ENCODE measurements around the gene FAM222B. TPM values are rescaled to one million over a fixed set of nuclear protein-coding genes. Genes with fewer than 3 reads are reported as not detected.
A peak's percentile ranks its signal among the peaks of the same experiment; 100 is the strongest.
"Not testable (repeated sequence)": the region's sequence is repeated elsewhere in the genome, so short reads cannot be mapped to it uniquely, and the experiment has no call there.

The FAM222B gene
- total RNA-seq, 1 donor from 2014 or later, result 3.2 TPM

- TF ChIP-seq, protein P1, sequence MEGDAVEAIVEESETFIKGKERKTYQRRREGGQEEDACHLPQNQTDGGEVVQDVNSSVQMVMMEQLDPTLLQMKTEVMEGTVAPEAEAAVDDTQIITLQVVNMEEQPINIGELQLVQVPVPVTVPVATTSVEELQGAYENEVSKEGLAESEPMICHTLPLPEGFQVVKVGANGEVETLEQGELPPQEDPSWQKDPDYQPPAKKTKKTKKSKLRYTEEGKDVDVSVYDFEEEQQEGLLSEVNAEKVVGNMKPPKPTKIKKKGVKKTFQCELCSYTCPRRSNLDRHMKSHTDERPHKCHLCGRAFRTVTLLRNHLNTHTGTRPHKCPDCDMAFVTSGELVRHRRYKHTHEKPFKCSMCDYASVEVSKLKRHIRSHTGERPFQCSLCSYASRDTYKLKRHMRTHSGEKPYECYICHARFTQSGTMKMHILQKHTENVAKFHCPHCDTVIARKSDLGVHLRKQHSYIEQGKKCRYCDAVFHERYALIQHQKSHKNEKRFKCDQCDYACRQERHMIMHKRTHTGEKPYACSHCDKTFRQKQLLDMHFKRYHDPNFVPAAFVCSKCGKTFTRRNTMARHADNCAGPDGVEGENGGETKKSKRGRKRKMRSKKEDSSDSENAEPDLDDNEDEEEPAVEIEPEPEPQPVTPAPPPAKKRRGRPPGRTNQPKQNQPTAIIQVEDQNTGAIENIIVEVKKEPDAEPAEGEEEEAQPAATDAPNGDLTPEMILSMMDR (IDR thresholded peaks at IDR 0.05; ENCODE audit: insufficient read depth, low read length, severe bottlenecking), result no peak
- H3K36me3 ChIP-seq (ENCODE audit: control insufficient read depth, insufficient read depth, low read length), result peaks cover 23% of the 10 kb centered on the region
- DNase-seq (ENCODE audit: low read depth) (no peak), FAIRE-seq (no peak)
- H3K4me3 ChIP-seq (ENCODE audit: low read depth, low read length), result peak overlapping the region; percentile 72
- H3K27me3 ChIP-seq (ENCODE audit: control insufficient read depth, insufficient read depth, low read length), result no peaks in the 10 kb centered on the region
Measured at GRCh38 chr17:28724500-28725165, 118.0 kb downstream of the FAM222B start.

DNA sequence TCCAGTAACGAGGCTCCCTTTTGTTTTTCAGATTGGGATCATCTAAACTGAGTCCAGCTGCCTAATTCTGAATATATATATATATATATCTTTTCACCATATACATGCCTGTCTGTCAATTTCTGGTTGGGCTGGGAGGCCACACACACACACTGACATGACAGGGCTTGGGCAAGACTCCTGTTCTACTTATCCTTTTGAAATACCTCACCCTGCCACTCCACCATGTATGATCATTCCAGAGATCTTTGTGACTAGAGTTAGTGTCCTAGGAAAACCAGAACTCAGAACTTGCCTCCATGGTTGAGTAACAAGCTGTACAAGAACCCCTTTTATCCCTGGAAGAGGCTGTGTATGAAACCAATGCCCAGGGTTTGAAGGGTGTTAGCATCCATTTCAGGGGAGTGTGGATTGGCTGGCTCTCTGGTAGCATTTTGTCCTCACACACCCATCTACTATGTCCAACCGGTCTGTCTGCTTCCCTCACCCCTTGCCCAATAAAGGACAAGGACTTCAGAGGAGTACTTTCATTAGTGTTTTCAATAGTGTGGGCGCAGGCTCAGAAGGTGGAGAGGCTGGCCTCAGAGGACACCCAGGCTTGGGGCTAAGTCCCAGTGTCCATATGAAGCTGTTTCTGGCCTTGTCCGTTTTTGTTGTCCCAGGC lies 118.6 kb downstream of the FAM222B start:
- DNase-seq (ENCODE audit: low read depth); H3K4me3 ChIP-seq (ENCODE audit: low read depth, low read length); H3K27me3 ChIP-seq (ENCODE audit: control insufficient read depth, insufficient read depth, low read length); FAIRE-seq: not testable (repeated sequence)
- peaks cover 23% of the 10 kb centered on the region for H3K36me3 ChIP-seq (ENCODE audit: control insufficient read depth, insufficient read depth, low read length)

- Histone ChIP-seq H3K36me3 (ENCODE audit: control insufficient read depth, insufficient read depth, low read length) (peaks cover 23% of the 10 kb centered on the region), H3K4me3 (ENCODE audit: low read depth, low read length) (no peak overlapping the region), H3K27me3 (ENCODE audit: control insufficient read depth, insufficient read depth, low read length) (no peaks in the 10 kb centered on the region)
- no peak for DNase-seq (ENCODE audit: low read depth)
- TF ChIP-seq, protein P1 (IDR thresholded peaks at IDR 0.05; ENCODE audit: insufficient read depth, low read length, severe bottlenecking), result no peak
- no peak for FAIRE-seq
Measured at GRCh38 chr17:28723159-28723835, 119.3 kb downstream of the FAM222B start.

DNA sequence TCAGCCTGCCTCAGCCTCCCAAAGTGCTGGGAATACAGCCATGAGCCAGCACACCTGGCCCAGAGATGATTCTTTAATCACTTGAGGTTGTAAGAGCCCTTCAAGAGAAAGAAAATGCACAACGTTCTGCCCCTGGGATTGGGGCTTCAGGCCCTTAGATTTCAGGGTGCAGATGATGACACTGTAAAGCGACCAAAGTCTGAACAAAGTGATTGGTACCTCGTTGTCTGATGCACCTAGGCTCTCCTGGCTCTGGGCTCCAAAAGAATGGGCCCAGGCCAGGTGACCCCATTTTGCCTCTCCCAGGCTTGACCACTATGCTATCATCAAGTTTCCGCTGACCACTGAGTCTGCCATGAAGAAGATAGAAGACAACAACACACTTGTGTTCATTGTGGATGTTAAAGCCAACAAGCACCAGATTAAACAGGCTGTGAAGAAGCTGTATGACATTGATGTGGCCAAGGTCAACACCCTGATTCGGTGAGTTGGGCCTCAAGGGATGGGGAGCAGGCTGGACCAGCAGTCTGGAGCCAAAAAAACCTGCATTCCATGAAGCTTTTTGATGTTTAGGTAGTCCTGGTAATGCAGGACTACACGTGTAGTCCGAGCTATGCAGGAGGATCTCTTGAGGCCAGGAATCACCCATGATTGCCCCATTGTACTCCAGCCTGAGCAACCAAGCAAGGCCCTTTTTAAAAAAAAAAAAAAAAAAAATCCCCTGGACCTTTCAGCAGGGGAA lies 120.0 kb downstream of the FAM222B start:
- Histone ChIP-seq H3K36me3 (ENCODE audit: control insufficient read depth, insufficient read depth, low read length) (peaks cover 23% of the 10 kb centered on the region), H3K4me3 (ENCODE audit: low read depth, low read length) (no peak overlapping the region), H3K27me3 (ENCODE audit: control insufficient read depth, insufficient read depth, low read length) (no peaks in the 10 kb centered on the region)
- no peak for DNase-seq (ENCODE audit: low read depth)
- no peak for FAIRE-seq
- TF ChIP-seq, protein P1 (IDR thresholded peaks at IDR 0.05; ENCODE audit: insufficient read depth, low read length, severe bottlenecking), result no peak

DNA sequence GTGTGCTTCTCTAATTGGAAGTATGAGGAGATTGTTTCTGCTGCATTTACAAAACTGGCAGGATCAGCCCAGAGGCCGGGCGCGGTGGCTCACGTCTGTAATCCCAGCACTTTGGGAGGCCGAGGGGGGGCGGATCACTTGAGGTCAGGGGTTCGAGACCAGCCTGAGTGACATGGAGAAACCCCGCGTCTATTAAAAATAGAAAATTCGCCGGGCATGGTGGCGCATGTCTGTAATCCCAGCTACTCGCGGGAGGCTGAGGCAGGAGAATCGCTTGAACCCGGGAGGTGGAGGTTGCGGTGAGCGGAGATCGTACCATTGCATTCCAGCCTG lies 121.6 kb downstream of the FAM222B start:
- DNase-seq (ENCODE audit: low read depth); H3K27me3 ChIP-seq (ENCODE audit: control insufficient read depth, insufficient read depth, low read length); FAIRE-seq: not testable (repeated sequence)
- Histone ChIP-seq H3K4me3 (ENCODE audit: low read depth, low read length) (peak overlapping the region; percentile 78), H3K36me3 (ENCODE audit: control insufficient read depth, insufficient read depth, low read length) (peaks cover 23% of the 10 kb centered on the region)

DNA sequence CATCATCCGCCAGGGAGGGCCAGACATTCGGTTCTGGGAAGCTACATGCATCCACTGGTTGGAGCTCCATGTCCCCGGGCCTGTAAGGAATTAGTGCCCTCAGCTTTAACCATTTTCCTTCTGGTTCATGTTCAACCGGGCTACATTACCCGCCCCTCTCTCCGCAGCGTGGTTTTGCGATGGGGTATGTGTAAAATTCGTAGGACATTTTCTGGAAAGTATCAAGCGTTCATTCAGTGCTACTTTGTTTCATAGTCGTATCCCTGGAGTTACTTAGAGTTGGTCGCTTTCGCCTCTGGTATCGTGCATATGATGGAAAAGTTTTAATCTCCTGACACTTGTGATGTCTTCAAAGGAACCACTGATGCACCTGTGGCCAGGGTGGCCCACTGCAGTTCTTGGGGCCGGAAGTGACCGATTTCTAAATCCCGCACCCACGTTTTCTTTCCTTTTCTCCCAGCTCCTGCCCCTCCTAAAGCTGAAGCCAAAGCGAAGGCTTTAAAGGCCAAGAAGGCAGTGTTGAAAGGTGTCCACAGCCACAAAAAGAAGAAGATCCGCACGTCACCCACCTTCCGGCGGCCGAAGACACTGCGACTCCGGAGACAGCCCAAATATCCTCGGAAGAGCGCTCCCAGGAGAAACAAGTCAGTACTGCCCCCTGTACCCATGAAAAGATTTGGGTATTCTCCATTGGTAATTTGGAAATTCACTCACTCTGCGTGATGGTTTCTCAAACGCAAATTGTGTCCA lies 122.2 kb downstream of the FAM222B start:
- DNase-seq (ENCODE audit: low read depth) (no peak), FAIRE-seq (no peak)
- peak overlapping the region; percentile 78 for H3K4me3 ChIP-seq (ENCODE audit: low read depth, low read length)
- H3K27me3 ChIP-seq (ENCODE audit: control insufficient read depth, insufficient read depth, low read length), result no peaks in the 10 kb centered on the region
- TF ChIP-seq, protein P1 (IDR thresholded peaks at IDR 0.05; ENCODE audit: insufficient read depth, low read length, severe bottlenecking), result peak; percentile 5
- H3K36me3 ChIP-seq (ENCODE audit: control insufficient read depth, insufficient read depth, low read length), result peaks cover 23% of the 10 kb centered on the region
